Measurements from ENCODE around the gene SMYD3. TPM values are rescaled to one million over a fixed set of nuclear protein-coding genes. Genes with fewer than 3 reads are reported as not detected.

The SMYD3 gene
- total and polyA plus RNA-seq, 9 of the 15 experiments (the other 6 are each of a cell fraction or from before 2014, with no cell fraction given): 128 to 440 (median 197) TPM

DNA sequence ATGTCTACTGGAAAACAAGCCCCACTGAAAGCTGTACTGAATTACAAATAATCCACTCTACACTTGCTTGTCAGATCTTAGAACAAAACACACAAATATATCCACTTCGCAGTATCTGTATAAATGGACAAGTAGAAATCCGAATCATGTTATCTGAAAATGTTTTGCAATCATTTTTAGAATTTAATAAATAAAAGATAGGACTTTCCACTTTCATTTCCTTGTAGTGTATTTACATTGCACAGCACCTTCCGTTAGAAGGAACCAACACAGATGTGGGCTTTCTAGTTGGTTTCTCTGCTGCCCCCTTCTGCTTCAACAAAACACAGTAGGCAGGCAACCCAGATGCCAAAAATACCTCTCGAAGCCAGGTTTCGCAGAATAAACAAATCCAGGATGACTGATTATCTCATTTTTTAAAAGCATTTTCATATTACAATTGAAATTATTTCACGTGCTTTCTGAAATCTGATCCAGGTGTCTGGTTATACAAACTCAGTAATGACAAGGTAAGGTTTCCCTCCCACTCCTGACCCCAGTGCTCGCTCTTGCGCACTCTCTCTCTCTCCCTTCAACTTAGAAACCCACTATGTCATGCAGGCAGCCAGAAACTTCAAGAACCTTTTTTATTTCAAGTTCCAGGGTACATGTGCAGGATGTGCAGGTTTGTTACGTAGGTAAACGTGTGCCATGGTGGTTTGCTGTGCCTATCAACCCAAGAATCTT lies 389.9 kb downstream of the SMYD3 start (continued):
- TF ChIP-seq ZNF639 (CRISPR knock-in tag; conservative IDR thresholded peaks at IDR 0.05 in 1 of 2, IDR thresholded peaks at IDR 0.05 in 1 of 2): peak in 1 of 2 experiments; percentile 19; a peak in 1 of 4 replicates
- TF ChIP-seq CXXC5 (CRISPR knock-in tag; IDR thresholded peaks at IDR 0.05): peak; percentile 20
- TF ChIP-seq NCOR1 (IDR thresholded peaks at IDR 0.05): no peak
- peak; percentile 32; the same call in 1 of the 2 replicates for TF ChIP-seq SMAD4 (CRISPR knock-in tag; conservative IDR thresholded peaks at IDR 0.05)
- peak; percentile 68; the same call in 1 of the 2 replicates for TF ChIP-seq ZNF766 (CRISPR knock-in tag; conservative IDR thresholded peaks at IDR 0.05)
- TF ChIP-seq CREB1 (IDR thresholded peaks at IDR 0.05): no peak
- TF ChIP-seq CREB1 (CRISPR knock-in tag; IDR thresholded peaks at IDR 0.05): peak; percentile 16; the same call in 1 of the 2 replicates
- TF ChIP-seq, protein P1, sequence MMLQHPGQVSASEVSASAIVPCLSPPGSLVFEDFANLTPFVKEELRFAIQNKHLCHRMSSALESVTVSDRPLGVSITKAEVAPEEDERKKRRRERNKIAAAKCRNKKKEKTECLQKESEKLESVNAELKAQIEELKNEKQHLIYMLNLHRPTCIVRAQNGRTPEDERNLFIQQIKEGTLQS (IDR thresholded peaks at IDR 0.05): peak; percentile 10; the same call in 1 of the 2 replicates
- TF ChIP-seq, protein P1 (CRISPR knock-in tag; conservative IDR thresholded peaks at IDR 0.05): no peak
- no peak for TF ChIP-seq ZBTB7A (IDR thresholded peaks at IDR 0.05; ENCODE audit: borderline replicate concordance, control insufficient read depth, low read depth, low read length)
- TF ChIP-seq, protein P2, sequence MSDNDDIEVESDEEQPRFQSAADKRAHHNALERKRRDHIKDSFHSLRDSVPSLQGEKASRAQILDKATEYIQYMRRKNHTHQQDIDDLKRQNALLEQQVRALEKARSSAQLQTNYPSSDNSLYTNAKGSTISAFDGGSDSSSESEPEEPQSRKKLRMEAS (CRISPR knock-in tag; IDR thresholded peaks at IDR 0.05): no peak
- TF ChIP-seq CREM (IDR thresholded peaks at IDR 0.05; ENCODE audit: low read depth): no peak
- peak; percentile 45; the same call in 1 of the 2 replicates for TF ChIP-seq ARID2 (IDR thresholded peaks at IDR 0.05)
- no peak for TF ChIP-seq PPARD (CRISPR knock-in tag; IDR thresholded peaks at IDR 0.05)
- no peak for TF ChIP-seq PTBP1 (IDR thresholded peaks at IDR 0.05; ENCODE audit: low read depth, low read length)
- no peak for TF ChIP-seq ATF1 (CRISPR knock-in tag; IDR thresholded peaks at IDR 0.05)
- TF ChIP-seq ATF1 (tag; IDR thresholded peaks at IDR 0.05): no peak
- TF ChIP-seq, protein P3, sequence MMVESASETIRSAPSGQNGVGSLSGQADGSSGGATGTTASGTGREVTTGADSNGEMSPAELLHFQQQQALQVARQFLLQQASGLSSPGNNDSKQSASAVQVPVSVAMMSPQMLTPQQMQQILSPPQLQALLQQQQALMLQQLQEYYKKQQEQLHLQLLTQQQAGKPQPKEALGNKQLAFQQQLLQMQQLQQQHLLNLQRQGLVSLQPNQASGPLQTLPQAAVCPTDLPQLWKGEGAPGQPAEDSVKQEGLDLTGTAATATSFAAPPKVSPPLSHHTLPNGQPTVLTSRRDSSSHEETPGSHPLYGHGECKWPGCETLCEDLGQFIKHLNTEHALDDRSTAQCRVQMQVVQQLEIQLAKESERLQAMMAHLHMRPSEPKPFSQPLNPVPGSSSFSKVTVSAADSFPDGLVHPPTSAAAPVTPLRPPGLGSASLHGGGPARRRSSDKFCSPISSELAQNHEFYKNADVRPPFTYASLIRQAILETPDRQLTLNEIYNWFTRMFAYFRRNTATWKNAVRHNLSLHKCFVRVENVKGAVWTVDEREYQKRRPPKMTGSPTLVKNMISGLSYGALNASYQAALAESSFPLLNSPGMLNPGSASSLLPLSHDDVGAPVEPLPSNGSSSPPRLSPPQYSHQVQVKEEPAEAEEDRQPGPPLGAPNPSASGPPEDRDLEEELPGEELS (CRISPR knock-in tag; IDR thresholded peaks at IDR 0.05; ENCODE audit: borderline replicate concordance): no peak
- TF ChIP-seq, protein P4, sequence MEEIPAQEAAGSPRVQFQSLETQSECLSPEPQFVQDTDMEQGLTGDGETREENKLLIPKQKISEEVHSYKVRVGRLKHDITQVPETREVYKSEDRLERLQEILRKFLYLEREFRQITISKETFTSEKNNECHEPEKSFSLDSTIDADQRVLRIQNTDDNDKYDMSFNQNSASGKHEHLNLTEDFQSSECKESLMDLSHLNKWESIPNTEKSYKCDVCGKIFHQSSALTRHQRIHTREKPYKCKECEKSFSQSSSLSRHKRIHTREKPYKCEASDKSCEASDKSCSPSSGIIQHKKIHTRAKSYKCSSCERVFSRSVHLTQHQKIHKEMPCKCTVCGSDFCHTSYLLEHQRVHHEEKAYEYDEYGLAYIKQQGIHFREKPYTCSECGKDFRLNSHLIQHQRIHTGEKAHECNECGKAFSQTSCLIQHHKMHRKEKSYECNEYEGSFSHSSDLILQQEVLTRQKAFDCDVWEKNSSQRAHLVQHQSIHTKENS (CRISPR knock-in tag; IDR thresholded peaks at IDR 0.05): no peak
- TF ChIP-seq ARID1B (IDR thresholded peaks at IDR 0.05): peak; percentile 23; the same call in 1 of the 2 replicates
- 0 out of 2 replicates have a peak, but pooled peaks have one; percentile 36 for TF ChIP-seq DNMT1 (IDR thresholded peaks at IDR 0.05)
- TF ChIP-seq, protein P5, sequence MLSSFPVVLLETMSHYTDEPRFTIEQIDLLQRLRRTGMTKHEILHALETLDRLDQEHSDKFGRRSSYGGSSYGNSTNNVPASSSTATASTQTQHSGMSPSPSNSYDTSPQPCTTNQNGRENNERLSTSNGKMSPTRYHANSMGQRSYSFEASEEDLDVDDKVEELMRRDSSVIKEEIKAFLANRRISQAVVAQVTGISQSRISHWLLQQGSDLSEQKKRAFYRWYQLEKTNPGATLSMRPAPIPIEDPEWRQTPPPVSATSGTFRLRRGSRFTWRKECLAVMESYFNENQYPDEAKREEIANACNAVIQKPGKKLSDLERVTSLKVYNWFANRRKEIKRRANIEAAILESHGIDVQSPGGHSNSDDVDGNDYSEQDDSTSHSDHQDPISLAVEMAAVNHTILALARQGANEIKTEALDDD (IDR thresholded peaks at IDR 0.05): peak; percentile 26; the same call in 1 of the 2 replicates

Data from K562 (cell line).